Progenitor cell of endocrine pancreas (in vitro differentiated cells): ENCODE data around the gene COG5. TPM values are rescaled to one million over a fixed set of nuclear protein-coding genes. Genes with fewer than 3 reads are reported as not detected.

Experiments
- DNase-seq: peaks from one replicate; pipeline ENCODE4 v3.0.0; 2021; ENCODE audit warnings: low spot score; ENCODE audit not compliant: unreplicated experiment
- H3K27ac Mint-ChIP-seq: 2 replicates; pipeline ENCODE4 v1.8.0; 2021; ENCODE audit warnings: mild to moderate bottlenecking, moderate library complexity, mixed read lengths
- H3K27me3 Mint-ChIP-seq: 2 replicates; pipeline ENCODE4 v1.8.0; 2021; ENCODE audit warnings: mixed read lengths
- H3K36me3 Mint-ChIP-seq: 2 replicates; pipeline ENCODE4 v1.8.0; 2022; ENCODE audit warnings: mixed read lengths; ENCODE audit not compliant: insufficient read depth
- H3K4me1 Mint-ChIP-seq: 2 replicates; pipeline ENCODE4 v1.8.0; 2021; ENCODE audit warnings: low read depth, mixed read lengths
- H3K4me3 Mint-ChIP-seq: 2 replicates; pipeline ENCODE4 v1.8.0; 2021; ENCODE audit warnings: low read depth, mild to moderate bottlenecking, moderate library complexity, mixed read lengths
- H3K9me3 Mint-ChIP-seq: 2 replicates; pipeline ENCODE4 v1.8.0; 2021; ENCODE audit warnings: low read depth, mixed read lengths
- CTCF ChIP-seq: fragments of 200-600 bp; sonication (generic); IDR thresholded peaks from one replicate; pipeline ENCODE4 v1.5.0; 2021; ENCODE audit warnings: antibody characterized with exemption, mild to moderate bottlenecking; ENCODE audit not compliant: unreplicated experiment
- total RNA-seq: library from RNA; stranded (reverse); gene quantifications from 2 replicates; pipeline ENCODE4 v1.2.1, GENCODE V29; 2021

The COG5 gene
- total RNA-seq, 1 donor from 2014 or later: 49.0 TPM

GRCh38 chr7:107596881-107597581 is 33.3 kb upstream of the COG5 start:
- H3K36me3 Mint-ChIP-seq: peaks cover 15% of the 10 kb centered on the region
- no peak for DNase-seq
- H3K4me3 Mint-ChIP-seq: no peak overlapping the region
- peak overlapping the region; percentile 80 for H3K27ac Mint-ChIP-seq
- no peaks in the 10 kb centered on the region for H3K9me3 Mint-ChIP-seq
- no peak for TF ChIP-seq CTCF
- H3K27me3 Mint-ChIP-seq: no peaks in the 10 kb centered on the region
- peaks cover 9% of the 10 kb centered on the region for H3K4me1 Mint-ChIP-seq

GRCh38 chr7:107594961-107595737 is 31.4 kb upstream of the COG5 start:
- Mint-ChIP-seq H3K27ac (no peak overlapping the region), H3K4me3 (no peak overlapping the region), H3K9me3 (no peaks in the 10 kb centered on the region), H3K27me3 (no peaks in the 10 kb centered on the region), H3K4me1 (peaks cover 11% of the 10 kb centered on the region), H3K36me3 (peaks cover 15% of the 10 kb centered on the region)
- TF ChIP-seq CTCF: no peak
- no peak for DNase-seq

DNA sequence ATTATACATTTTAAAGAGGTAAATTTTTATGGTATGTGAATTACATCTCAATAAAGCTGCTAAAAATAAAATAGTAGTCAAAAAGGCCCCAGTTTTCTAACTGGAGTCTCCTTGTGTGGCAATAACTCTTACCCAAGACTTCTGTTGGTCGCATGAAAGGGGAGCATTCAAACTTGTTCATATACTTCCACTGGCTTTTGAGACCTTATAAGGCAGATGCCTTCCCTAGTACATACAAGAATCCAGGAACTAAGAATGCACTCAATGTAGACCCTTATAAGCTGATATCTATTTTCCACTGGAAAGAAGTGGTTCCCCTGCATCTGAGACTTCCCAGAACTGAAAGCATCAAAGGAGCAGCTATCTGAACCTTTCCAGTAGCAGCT is 29.3 kb upstream of the COG5 start:
- no peak overlapping the region for H3K27ac Mint-ChIP-seq
- no peak for TF ChIP-seq CTCF
- no peak for DNase-seq
- peaks cover 11% of the 10 kb centered on the region for H3K4me1 Mint-ChIP-seq
- peaks cover 23% of the 10 kb centered on the region for H3K36me3 Mint-ChIP-seq
- H3K27me3 Mint-ChIP-seq: no peaks in the 10 kb centered on the region
- no peak overlapping the region for H3K4me3 Mint-ChIP-seq
- H3K9me3 Mint-ChIP-seq: peaks cover 5% of the 10 kb centered on the region

GRCh38 chr7:107592361-107593024 is 28.8 kb upstream of the COG5 start:
- Mint-ChIP-seq H3K4me3 (no peak overlapping the region), H3K27me3 (no peaks in the 10 kb centered on the region), H3K9me3 (peaks cover 5% of the 10 kb centered on the region), H3K36me3 (peaks cover 23% of the 10 kb centered on the region), H3K27ac (no peak overlapping the region), H3K4me1 (peaks cover 11% of the 10 kb centered on the region)
- no peak for DNase-seq
- no peak for TF ChIP-seq CTCF

DNA sequence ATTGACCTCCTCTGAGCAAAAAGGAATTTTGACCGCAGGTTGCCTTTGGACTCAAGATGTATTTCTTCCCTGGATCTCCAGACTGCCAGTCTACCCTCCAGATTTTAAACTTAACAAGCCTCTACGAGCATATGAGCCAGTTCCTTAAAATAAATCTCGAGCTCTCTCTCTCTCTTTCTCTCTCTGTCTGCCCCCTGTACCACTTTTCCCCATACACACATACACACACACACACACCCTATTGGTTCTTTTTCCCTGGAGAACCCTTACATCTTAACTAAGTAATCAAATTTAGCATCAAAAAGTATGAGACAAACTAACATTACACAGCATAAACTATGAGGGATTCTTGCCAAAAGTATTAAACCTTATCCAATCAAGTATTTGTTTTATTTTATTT is 27.7 kb upstream of the COG5 start:
- Mint-ChIP-seq H3K27ac (no peak overlapping the region), H3K36me3 (peaks cover 21% of the 10 kb centered on the region), H3K9me3 (peaks cover 5% of the 10 kb centered on the region), H3K4me3 (no peak overlapping the region), H3K4me1 (peaks cover 6% of the 10 kb centered on the region), H3K27me3 (no peaks in the 10 kb centered on the region)
- no peak for DNase-seq
- TF ChIP-seq CTCF: no peak
